NCI-H2107 treated with DMSO at 0.1 percent for 48 hours (cell line): ENCODE data around the gene FAM241A.

ENCODE experiments used
- DNase-seq: peaks from one replicate; lab custom pipeline; 2025; ENCODE audit not compliant: unreplicated experiment; lab: John Stamatoyannopoulos, UW

The FAM241A gene

DNA sequence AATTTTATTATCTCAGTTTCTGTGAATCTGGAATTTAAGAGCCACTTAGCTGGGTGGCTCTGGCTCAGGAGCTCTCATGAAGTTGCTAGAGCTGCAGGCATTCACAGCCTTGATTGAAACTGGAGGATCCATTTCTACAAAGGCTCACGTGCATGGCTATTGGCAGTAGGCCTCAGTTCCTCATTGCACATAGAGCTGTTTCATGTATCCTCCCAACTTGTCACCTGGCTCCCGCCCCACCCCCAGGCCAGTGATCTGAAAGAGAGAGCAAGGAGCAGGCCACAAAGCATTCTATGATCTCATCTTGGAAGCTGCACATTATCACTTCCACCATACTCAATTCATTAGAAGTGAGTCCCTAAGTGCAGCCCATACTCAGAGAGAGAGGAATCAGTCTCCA is 67.8 kb downstream of the FAM241A start:
- no peak for DNase-seq

DNA sequence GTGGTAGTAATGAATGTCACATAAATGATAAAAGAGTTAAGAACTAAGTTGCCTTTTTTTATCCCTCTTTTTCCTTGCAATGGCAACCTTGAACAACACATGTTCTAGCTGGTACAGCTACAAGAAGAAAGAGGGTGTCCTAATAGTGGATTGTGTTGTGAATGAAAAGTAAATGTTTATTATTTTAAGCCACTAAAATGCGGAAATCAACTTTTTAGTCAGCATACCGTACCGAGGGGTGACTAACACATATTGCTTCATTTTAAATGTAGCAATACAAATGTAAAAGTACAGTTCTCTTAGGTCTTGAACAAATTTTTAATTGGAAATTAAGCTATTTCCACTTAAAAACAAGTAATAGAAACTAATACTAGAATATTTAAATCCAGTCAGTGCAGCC is 68.6 kb downstream of the FAM241A start:
- no peak for DNase-seq

GRCh38 chr4:112214390-112215264 is 69.4 kb downstream of the FAM241A start:
- no peak for DNase-seq

GRCh38 chr4:112219826-112220366 is 74.6 kb downstream of the FAM241A start:
- no peak for DNase-seq

- no peak for DNase-seq
Observed at GRCh38 chr4:112222219-112222955, 77.1 kb downstream of the FAM241A start.

DNA sequence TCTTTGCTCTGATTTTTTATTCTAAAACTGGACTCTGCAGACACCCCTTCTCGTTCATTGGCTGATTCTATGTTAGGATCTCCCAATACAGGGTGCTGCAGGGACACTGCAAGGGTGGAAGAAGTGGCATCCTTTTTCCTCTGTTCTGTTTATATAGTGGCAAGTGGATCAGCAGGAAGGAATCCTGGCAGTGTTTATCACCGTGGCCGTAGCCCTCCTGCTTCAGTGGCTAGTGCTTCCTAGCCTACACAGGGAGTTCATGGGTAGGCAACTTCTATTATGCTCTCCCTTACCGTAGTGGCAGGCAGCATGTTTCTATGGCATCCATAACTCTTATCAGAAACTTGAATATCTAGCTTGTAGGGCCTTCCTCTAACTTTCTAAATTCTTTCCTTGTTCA is 79.9 kb downstream of the FAM241A start:
- no peak for DNase-seq

DNA sequence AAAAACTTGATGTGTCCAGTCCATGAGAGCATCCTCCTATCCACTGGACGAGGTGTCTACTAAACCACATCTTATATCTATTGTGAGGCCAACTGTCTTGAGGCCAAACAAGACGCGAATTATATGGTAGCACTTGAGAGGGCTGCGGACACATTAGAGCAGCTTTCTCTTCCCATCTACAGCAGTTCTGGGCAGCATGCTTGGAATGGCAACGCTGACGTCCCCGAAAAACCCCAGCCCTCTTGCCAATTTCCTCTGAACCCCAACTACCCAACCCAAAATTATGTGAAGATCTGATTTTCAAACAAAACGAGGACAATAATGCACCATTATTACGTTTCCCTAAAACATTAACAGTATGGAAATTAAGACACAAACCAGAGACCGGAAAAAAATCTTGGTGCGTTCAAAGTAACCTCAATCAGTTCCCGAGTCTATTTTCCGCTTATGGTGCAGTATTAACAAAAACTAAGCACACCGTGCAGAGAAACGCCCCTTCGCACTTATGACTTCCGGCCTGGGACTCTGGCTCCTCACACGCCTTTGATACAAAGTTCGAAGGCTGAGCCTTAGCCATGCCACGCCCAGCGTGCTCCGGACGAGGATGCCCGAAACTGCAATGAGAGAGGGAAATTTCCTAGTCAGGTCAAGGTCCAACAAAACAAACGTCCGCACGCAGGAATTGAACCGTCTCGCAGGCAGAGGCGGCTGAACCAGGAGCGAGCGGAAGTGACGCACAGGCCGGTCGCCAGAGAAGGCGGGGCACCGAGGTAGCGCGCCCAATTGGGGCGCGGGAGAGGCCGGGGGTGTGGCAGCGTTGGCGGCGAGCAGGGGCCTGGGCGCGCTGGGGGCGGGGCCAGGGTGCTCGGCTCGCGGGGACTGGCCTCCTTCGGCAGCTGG is 85.9 kb downstream of the FAM241A start:
- DNase-seq: peak; percentile 55

DNA sequence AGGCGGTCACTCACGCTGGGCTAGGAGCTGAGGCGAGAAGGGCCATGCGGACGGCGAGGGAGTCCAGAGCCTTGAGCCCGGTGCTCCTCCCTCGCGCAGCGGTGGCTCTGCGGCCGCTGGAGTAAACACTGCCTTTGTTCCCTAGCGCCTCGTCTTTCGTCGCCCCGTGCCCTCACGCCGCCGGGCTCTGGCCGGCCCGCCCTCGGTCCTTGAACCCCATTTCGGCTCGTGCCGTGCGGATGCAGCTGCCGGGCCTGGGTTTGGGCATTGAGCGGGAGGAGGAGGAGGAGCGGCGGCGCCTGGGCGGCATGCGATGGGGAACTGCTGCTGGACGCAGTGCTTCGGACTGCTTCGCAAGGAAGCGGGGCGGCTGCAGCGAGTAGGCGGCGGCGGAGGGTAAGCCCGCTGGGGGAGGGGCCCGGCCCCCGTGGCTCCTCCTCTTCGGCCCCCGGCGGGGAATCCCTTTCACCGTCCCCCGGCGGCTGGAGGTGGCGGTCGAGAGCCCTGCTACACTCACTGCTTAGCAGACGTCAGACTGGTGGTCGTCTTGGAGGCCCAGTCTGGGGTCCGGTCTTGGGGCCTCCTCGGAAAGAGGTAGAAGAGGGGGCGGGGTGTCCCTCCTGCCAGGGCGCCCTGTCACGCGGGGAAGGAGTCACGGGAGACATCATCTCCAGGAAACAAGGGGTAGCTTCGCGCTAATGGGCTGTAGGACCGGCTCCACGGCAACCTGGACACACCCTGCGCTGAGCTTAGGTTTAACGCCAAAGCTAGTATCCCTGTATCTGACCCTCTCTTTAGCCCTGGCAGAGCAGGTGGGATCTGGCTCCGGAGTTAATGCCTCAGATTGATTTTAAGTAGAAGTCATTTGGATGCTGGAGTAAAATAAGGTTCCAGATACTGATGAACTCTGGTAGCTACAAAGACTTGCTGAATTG is 86.8 kb downstream of the FAM241A start, which contains the start of gene AP1AR:
Gene AP1AR (plus strand): TSS at position 9 of the 935 bp plus-strand sequence. CDS start 305 bp downstream, at position 314.
- DNase-seq: no peak

DNA sequence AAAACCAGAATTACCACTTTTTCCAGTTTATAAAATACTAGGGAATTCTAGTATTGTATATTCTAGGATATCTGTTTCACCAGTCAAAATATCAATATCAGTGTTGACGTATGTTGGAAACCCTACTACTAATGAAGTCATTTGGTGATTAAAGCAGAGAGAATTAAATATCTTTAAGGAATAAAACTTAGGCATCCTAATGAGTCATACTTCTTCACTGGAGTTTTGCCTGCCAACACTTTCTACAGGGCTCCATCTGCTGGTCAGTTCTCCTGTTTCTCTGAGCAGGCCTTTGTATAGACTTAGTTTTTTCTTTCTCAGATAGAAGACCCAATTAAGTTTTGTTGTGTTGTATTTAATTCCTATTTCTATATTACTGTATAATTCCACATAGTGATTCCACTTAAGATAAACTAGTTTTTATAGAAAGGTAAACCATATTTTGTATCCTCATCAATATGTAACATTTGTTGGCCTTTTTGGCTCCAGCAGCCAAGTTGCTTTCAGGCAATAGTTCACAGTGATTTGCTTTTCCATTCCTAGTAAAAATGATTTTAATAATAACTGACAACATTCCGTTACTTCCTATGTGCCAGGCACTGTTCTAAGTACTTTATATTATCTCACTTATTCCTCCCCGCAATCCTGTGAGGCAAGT is 89.8 kb downstream of the FAM241A start:
- DNase-seq: peak; percentile 50

DNA sequence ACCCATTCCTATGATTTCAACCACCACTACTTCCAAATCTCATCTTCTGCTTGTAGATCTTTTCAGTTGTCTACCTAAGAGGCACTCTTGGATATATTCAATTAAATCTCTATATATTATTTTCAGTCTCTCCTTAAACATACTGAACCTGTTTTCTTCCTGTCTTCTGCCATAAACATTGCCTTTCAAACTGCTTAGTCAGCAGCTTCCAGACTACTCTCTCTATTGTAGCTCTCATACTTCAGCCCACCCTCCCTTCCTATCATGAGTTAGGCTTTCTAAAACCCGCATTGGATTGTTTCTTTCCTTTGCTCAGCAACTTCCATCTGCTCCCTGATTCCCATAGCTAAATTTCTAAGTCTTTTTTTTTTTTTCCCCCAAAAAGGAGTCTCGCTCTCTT is 90.8 kb downstream of the FAM241A start:
- no peak for DNase-seq

GRCh38 chr4:112238833-112239232 is 93.6 kb downstream of the FAM241A start:
- DNase-seq: no peak
